ENCODE results near the gene DCP2. TPM values are rescaled to one million over a fixed set of nuclear protein-coding genes. Genes with fewer than 3 reads are reported as not detected.

Gene DCP2
- polyA plus RNA-seq, 1 donor from 2014 or later: 26.2 TPM

- Histone ChIP-seq H4K20me1 (ENCODE audit: insufficient read depth) (no peaks in the 10 kb centered on the region), H3K27me3 (ENCODE audit: insufficient read depth, low read depth, low read length) (no peaks in the 10 kb centered on the region), H3K9ac (ENCODE audit: low read length) (no peak overlapping the region), H3K4me3 (ENCODE audit: low read length) (no peak overlapping the region), H3K9me3 (ENCODE audit: low read length) (no peaks in the 10 kb centered on the region), H3K9me2 (ENCODE audit: insufficient read depth, low read length) (no peaks in the 10 kb centered on the region), H3K27ac (ENCODE audit: low read length) (no peak overlapping the region), H3K4me2 (ENCODE audit: low read length) (no peak overlapping the region), H2AFZ (ENCODE audit: low read depth, low read length) (no peak overlapping the region), H3K36me3 (ENCODE audit: insufficient read depth, low read length) (no peaks in the 10 kb centered on the region), H3F3A (ENCODE audit: insufficient read depth, low read length, poor library complexity, severe bottlenecking) (no peaks in the 10 kb centered on the region), H3K79me2 (replicated peaks; ENCODE audit: insufficient read depth, low read length) (no peaks in the 10 kb centered on the region)
- TF ChIP-seq, protein P1, sequence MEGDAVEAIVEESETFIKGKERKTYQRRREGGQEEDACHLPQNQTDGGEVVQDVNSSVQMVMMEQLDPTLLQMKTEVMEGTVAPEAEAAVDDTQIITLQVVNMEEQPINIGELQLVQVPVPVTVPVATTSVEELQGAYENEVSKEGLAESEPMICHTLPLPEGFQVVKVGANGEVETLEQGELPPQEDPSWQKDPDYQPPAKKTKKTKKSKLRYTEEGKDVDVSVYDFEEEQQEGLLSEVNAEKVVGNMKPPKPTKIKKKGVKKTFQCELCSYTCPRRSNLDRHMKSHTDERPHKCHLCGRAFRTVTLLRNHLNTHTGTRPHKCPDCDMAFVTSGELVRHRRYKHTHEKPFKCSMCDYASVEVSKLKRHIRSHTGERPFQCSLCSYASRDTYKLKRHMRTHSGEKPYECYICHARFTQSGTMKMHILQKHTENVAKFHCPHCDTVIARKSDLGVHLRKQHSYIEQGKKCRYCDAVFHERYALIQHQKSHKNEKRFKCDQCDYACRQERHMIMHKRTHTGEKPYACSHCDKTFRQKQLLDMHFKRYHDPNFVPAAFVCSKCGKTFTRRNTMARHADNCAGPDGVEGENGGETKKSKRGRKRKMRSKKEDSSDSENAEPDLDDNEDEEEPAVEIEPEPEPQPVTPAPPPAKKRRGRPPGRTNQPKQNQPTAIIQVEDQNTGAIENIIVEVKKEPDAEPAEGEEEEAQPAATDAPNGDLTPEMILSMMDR (IDR thresholded peaks at IDR 0.05; ENCODE audit: poor library complexity, severe bottlenecking): no peak
- TF ChIP-seq EZH2 (IDR thresholded peaks at IDR 0.05; ENCODE audit: borderline replicate concordance, insufficient read depth, low read length, poor library complexity, severe bottlenecking) (no peak), EP300 (conservative IDR thresholded peaks at IDR 0.05; ENCODE audit: poor library complexity, severe bottlenecking) (no peak), TAF1 (IDR thresholded peaks at IDR 0.05; ENCODE audit: low read depth) (no peak), MXI1 (conservative IDR thresholded peaks at IDR 0.05; ENCODE audit: poor library complexity, severe bottlenecking) (no peak), REST (IDR thresholded peaks at IDR 0.05; ENCODE audit: borderline replicate concordance) (no peak), RAD21 (conservative IDR thresholded peaks at IDR 0.05) (no peak), POLR2AphosphoS5 (IDR thresholded peaks at IDR 0.05) (no peak), SMC3 (conservative IDR thresholded peaks at IDR 0.05; ENCODE audit: poor library complexity) (no peak)
Observed at GRCh38 chr5:113064806-113065205, 88.2 kb downstream of the DCP2 start.

DNA sequence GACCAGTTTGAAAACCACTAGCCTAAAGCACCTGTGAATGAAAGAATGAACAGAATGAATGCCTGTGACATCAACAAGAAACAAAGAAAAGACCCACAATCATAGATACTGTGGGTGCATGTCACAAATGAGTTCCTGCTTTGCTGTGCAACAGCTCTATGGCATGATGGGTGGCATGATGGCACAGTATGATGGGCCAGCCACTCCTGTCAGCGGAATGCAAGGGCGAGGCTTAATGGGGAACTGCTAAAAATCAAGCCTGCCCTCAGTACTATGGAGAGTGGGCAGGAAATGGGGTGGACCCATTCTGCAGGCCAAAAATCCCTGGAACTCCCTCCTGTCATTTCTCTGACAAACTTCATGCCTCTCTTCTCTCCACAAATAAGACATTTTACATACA lies 89.0 kb downstream of the DCP2 start:
- Histone ChIP-seq H3K9ac (ENCODE audit: low read length) (no peak overlapping the region), H3K4me3 (ENCODE audit: low read length) (no peak overlapping the region), H4K20me1 (ENCODE audit: insufficient read depth) (no peaks in the 10 kb centered on the region), H3K36me3 (ENCODE audit: insufficient read depth, low read length) (no peaks in the 10 kb centered on the region), H3K9me2 (ENCODE audit: insufficient read depth, low read length) (no peaks in the 10 kb centered on the region), H2AFZ (ENCODE audit: low read depth, low read length) (no peak overlapping the region), H3K4me2 (ENCODE audit: low read length) (no peak overlapping the region), H3K9me3 (ENCODE audit: low read length) (no peaks in the 10 kb centered on the region), H3F3A (ENCODE audit: insufficient read depth, low read length, poor library complexity, severe bottlenecking) (no peaks in the 10 kb centered on the region), H3K27me3 (ENCODE audit: insufficient read depth, low read depth, low read length) (no peaks in the 10 kb centered on the region), H3K27ac (ENCODE audit: low read length) (no peak overlapping the region), H3K79me2 (replicated peaks; ENCODE audit: insufficient read depth, low read length) (no peaks in the 10 kb centered on the region)
- TF ChIP-seq POLR2AphosphoS5 (IDR thresholded peaks at IDR 0.05): no peak
- TF ChIP-seq RAD21 (conservative IDR thresholded peaks at IDR 0.05): no peak
- TF ChIP-seq TAF1 (IDR thresholded peaks at IDR 0.05; ENCODE audit: low read depth): no peak

Measured in neural cell (in vitro differentiated cells).